Measurements from ENCODE around the gene ASB2.

DNA sequence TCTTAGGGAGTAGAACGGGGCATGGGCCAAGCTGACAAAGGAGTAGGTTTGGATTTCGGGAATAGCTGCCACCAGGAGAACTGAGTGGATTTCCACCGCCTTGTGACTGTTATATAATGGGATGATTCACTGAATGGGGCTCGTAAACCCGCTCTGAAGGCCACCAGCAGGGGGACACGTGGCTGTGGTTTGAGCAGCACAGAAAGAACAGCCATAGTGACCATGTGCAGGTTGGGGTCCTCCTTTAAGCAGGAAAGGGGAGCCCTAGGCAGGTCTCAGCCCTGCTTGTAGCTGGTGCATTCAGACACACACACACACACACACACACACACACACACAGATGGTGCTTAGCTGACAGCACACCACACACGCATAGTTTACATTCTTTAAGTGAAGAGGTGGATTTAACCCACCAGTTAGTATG is 8.6 kb upstream of the ASB2 start:
- TF ChIP-seq YY1 (IDR thresholded peaks at IDR 0.05; ENCODE audit: insufficient read depth, insufficient read length) (no peak), SUZ12 (IDR thresholded peaks at IDR 0.05; ENCODE audit: extremely low read depth, insufficient read depth, insufficient read length) (no peak), ZNF274 (IDR thresholded peaks at IDR 0.05; ENCODE audit: low read depth, low read length) (no peak)

Data from NT2/D1 (cell line).